Colonic mucosa (tissue), 4 donors: ENCODE measurements around the gene ASAP3. TPM values are rescaled to one million over a fixed set of nuclear protein-coding genes. Genes with fewer than 3 reads are reported as not detected.

ENCODE experiments used
- DNase-seq: peaks from one replicate; pipeline ENCODE4 v3.0.0-alpha.2; 2020
- H3K27ac ChIP-seq: fragments of 200-600 bp; one replicate; pipeline ENCODE4 v1.8.0; 2021
- H3K27me3 ChIP-seq: fragments of 200-600 bp; one replicate; pipeline ENCODE4 v1.8.0; 2021
- H3K36me3 ChIP-seq: fragments of 200-600 bp; one replicate; pipeline ENCODE4 v1.8.0; 2021
- H3K4me1 ChIP-seq: fragments of 200-600 bp; one replicate; pipeline ENCODE4 v1.8.0; 2021; ENCODE audit warnings: mild to moderate bottlenecking
- H3K4me3 ChIP-seq: fragments of 200-600 bp; one replicate; pipeline ENCODE4 v1.8.0; 2021
- H3K9ac ChIP-seq, 2 donors: one replicate each; pipeline ENCODE4 v1.7.0; 2013; ENCODE audit warnings: control low read depth in 2 of 2, low read depth in 2 of 2, low read length in 2 of 2
- H3K9me3 ChIP-seq: fragments of 200-600 bp; one replicate; pipeline ENCODE4 v1.8.0; 2021
- intact Hi-C: fragments of 100-400 bp; cut with DNase I; formaldehyde crosslinking; loops from one replicate; pipeline ENCODE4 v1.14.1; 2022
- total RNA-seq, 2 donors: library from RNA; stranded (reverse); fragmentation: NEBNext Ultra II Directional in 1 of 2; extraction: Animal tissue kit (Norgen Biotek cat#: 25700) in 1 of 2; gene quantifications; one replicate each; pipeline ENCODE4 v1.2.1, GENCODE V29; 2021
- TF ChIP-seq, protein P1 (sequence below): fragments of 200-600 bp; IDR thresholded peaks from one replicate; pipeline ENCODE4 v1.8.0; 2022; ENCODE audit warnings: antibody characterized with exemption, mild to moderate bottlenecking
- donor health status: healthy.
- donor health status: DM: no; HTN: no; CAD: no.
- donor health status: DM: no; HTN: no; CAD: no.

The ASAP3 gene
- total RNA-seq, 2 donors from 2014 or later = 22.9 to 27.3 TPM

DNA sequence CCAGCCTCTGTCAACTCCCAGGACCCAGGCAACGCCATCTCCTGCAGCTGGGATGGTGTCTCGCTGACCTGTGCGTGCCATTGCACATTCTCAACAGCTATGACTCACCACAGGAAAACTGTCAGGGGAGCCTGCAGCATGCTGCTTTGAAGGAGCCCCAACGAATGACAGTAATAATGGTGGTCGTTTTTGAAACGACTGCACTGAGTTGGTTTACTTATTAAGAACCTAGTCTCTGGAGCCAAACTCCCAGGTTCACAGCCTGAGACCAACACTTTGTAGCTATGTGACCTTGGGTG is 81.0 kb downstream of the ASAP3 start:
- H3K36me3 ChIP-seq = no peaks in the 10 kb centered on the region
- no peak for DNase-seq
- intact Hi-C loops = loop anchor here (10.0 kb wide), 1 partner anchor 58 kb away; the partner anchor contains the start of gene HNRNPR
- no peak overlapping the region for H3K4me3 ChIP-seq
- peaks cover 10% of the 10 kb centered on the region for H3K4me1 ChIP-seq
- H3K9ac ChIP-seq = peak overlapping the region in 1 of 2 donors; percentile 27
- H3K27me3 ChIP-seq = no peaks in the 10 kb centered on the region
- TF ChIP-seq, protein P1, sequence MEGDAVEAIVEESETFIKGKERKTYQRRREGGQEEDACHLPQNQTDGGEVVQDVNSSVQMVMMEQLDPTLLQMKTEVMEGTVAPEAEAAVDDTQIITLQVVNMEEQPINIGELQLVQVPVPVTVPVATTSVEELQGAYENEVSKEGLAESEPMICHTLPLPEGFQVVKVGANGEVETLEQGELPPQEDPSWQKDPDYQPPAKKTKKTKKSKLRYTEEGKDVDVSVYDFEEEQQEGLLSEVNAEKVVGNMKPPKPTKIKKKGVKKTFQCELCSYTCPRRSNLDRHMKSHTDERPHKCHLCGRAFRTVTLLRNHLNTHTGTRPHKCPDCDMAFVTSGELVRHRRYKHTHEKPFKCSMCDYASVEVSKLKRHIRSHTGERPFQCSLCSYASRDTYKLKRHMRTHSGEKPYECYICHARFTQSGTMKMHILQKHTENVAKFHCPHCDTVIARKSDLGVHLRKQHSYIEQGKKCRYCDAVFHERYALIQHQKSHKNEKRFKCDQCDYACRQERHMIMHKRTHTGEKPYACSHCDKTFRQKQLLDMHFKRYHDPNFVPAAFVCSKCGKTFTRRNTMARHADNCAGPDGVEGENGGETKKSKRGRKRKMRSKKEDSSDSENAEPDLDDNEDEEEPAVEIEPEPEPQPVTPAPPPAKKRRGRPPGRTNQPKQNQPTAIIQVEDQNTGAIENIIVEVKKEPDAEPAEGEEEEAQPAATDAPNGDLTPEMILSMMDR = no peak
- H3K27ac ChIP-seq = peak overlapping the region; percentile 74
- H3K9me3 ChIP-seq = no peaks in the 10 kb centered on the region

DNA sequence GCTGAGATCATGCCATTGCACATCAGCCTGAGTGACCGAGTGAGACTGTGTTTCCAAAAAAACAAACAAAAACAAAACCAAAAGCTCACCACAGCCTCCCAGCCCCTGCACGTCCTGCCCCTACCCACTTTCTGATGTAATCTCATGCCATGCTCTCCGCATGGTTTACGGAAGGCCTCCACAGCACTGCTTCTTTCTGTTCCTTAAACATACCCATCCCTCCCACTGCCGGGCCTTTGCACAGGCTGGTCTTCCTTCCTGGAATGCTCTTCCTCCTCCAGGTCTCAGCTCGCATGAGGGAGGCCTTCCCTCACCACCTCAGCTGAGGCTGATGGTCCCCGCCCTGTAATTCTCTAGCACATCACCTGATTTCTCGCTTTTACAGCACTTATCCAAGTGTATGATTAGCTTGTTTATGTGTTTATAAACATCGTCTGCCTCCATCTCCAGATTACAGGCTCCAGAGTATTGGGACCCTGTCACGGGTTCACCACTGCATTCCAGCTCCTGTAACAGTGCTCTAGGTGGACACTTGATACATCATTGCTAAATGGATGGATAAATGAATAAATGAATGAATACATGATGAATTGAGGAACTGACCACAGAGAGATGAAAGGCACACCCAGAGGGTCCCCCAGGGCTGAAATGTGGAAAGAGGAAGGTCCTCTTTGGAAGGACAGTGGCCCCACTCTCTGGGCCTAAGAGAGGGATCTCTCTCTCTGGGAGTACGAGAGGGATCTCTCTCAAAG is 81.5 kb downstream of the ASAP3 start:
- Histone ChIP-seq H3K4me3 (no peak overlapping the region), H3K4me1 (peaks cover 10% of the 10 kb centered on the region), H3K27ac (peak overlapping the region; percentile 74), H3K36me3 (no peaks in the 10 kb centered on the region), H3K9me3 (no peaks in the 10 kb centered on the region), H3K27me3 (no peaks in the 10 kb centered on the region), H3K9ac (peak overlapping the region in 1 of 2 donors; percentile 27)
- intact Hi-C loops = loop anchor here (10.0 kb wide), 1 partner anchor 58 kb away; the partner anchor contains the start of gene HNRNPR
- TF ChIP-seq, protein P1 = no peak
- peak; percentile 40 for DNase-seq

GRCh38 chr1:23401313-23401712 is 82.7 kb downstream of the ASAP3 start:
- no peaks in the 10 kb centered on the region for H3K27me3 ChIP-seq
- H3K4me3 ChIP-seq = no peak overlapping the region
- intact Hi-C loops = loop anchor here (10.0 kb wide), 1 partner anchor 57 kb away; the partner anchor contains the start of gene HNRNPR
- H3K9ac ChIP-seq = no peak overlapping the region
- no peak for DNase-seq
- no peaks in the 10 kb centered on the region for H3K9me3 ChIP-seq
- H3K27ac ChIP-seq = no peak overlapping the region
- peaks cover 10% of the 10 kb centered on the region for H3K4me1 ChIP-seq
- H3K36me3 ChIP-seq = no peaks in the 10 kb centered on the region
- TF ChIP-seq, protein P1 = no peak

- H3K9ac ChIP-seq = no peak overlapping the region
- peaks cover 10% of the 10 kb centered on the region for H3K4me1 ChIP-seq
- no peak for DNase-seq
- H3K9me3 ChIP-seq = no peaks in the 10 kb centered on the region
- H3K27me3 ChIP-seq = no peaks in the 10 kb centered on the region
- TF ChIP-seq, protein P1 = no peak
- no peaks in the 10 kb centered on the region for H3K36me3 ChIP-seq
- no peak overlapping the region for H3K4me3 ChIP-seq
- peak overlapping the region; percentile 29 for H3K27ac ChIP-seq
- intact Hi-C loops = loop anchor here (10.0 kb wide), 1 partner anchor 56 kb away; the partner anchor contains the start of gene HNRNPR
These were observed 83.5 kb downstream of the ASAP3 start for GRCh38 chr1:23400324-23401114.

DNA sequence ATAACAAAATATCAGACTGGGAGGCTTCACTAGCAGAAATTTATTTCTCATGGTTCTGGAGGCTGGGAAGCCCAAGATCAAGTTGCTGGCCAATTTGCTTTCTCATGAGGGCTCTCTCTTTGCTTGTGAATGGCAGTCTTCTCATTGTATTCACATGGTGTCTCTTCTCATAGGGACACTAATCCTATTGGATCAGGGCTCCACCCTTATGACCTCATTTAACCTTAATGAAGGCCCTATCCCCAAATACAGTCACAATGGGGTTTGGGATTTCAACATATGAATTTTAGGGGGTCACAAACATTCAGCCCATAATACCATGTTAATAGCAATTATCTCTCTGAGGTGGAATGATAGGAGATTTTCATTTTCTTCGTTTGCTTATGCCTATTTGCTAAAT is 84.8 kb downstream of the ASAP3 start:
- no peak for DNase-seq
- H3K9ac ChIP-seq = no peak overlapping the region
- H3K4me1 ChIP-seq = peaks cover 2% of the 10 kb centered on the region
- TF ChIP-seq, protein P1 = no peak
- H3K27ac ChIP-seq = no peak overlapping the region
- no peak overlapping the region for H3K4me3 ChIP-seq
- no peaks in the 10 kb centered on the region for H3K27me3 ChIP-seq
- H3K9me3 ChIP-seq = no peaks in the 10 kb centered on the region
- intact Hi-C loops = no loop called here
- H3K36me3 ChIP-seq = no peaks in the 10 kb centered on the region
